HG03103 (cell line): ENCODE data around the gene TYSND1.
A peak's percentile ranks its signal among the peaks of the same experiment; 100 is the strongest.
"Not testable (repeated sequence)": the region's sequence is repeated elsewhere in the genome, so short reads cannot be mapped to it uniquely, and the experiment has no call there.

ENCODE experiments used
- ATAC-seq: cut with Tn5 transposase; IDR thresholded peaks from one replicate; pipeline ENCODE4 v1.9.1; 2021; ENCODE audit warnings: low read depth; ENCODE audit not compliant: unreplicated experiment

The TYSND1 gene, protein sequence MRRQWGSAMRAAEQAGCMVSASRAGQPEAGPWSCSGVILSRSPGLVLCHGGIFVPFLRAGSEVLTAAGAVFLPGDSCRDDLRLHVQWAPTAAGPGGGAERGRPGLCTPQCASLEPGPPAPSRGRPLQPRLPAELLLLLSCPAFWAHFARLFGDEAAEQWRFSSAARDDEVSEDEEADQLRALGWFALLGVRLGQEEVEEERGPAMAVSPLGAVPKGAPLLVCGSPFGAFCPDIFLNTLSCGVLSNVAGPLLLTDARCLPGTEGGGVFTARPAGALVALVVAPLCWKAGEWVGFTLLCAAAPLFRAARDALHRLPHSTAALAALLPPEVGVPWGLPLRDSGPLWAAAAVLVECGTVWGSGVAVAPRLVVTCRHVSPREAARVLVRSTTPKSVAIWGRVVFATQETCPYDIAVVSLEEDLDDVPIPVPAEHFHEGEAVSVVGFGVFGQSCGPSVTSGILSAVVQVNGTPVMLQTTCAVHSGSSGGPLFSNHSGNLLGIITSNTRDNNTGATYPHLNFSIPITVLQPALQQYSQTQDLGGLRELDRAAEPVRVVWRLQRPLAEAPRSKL

GRCh38 chr10:70146489-70147258 is at the start of gene TYSND1:
TYSND1 (minus strand) TSS chr10:70146700; CDS start chr10:70146586, 114 bp downstream.
- peak; percentile 74 for ATAC-seq

GRCh38 chr10:70193391-70193844 is 46.9 kb upstream of the TYSND1 start:
- no peak for ATAC-seq

GRCh38 chr10:70192326-70192968 is 45.9 kb upstream of the TYSND1 start:
- no peak for ATAC-seq

GRCh38 chr10:70191972-70192305 is 45.4 kb upstream of the TYSND1 start:
- no peak for ATAC-seq

- no peak for ATAC-seq
These were observed 44.9 kb upstream of the TYSND1 start for GRCh38 chr10:70191161-70191971.

DNA sequence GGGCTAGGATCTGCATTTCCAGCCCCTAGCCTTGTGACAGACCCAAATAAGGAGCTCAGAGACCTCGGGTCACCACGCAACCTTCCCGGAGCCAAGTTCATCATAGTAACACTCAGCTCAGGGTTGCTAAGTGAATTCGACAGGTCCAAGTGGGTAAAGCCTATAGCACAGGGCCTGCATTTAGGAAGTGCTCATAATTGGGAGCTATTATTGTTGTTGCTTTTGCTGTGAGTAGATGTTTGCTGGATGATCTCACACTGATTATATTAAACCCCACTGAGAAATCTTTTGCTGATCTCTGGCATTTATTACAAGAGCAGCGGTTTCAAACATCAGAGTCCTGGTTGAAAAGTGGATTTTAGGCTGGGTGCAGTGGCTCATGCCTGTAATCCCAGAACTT is 44.1 kb upstream of the TYSND1 start:
- ATAC-seq, result no peak

DNA sequence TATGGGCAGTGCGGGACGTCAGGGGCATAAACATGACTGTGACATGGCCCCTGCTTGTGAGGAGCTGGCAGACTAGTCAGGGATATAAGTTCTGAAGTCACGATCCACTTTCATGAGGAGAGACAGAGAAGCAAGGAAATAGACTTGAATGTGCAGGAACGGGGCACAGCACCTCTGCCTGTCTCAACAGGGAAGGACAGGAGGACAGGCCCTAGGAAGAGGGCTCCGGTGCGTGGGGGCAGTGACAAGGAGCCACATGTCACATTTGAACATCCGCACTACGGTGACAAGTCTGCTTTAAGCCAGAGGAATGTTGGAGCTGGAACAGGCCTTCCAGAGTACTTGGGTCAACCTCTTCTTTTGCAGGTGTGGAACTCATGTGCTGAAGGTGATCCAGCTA is 43.6 kb upstream of the TYSND1 start:
- ATAC-seq, result no peak

DNA sequence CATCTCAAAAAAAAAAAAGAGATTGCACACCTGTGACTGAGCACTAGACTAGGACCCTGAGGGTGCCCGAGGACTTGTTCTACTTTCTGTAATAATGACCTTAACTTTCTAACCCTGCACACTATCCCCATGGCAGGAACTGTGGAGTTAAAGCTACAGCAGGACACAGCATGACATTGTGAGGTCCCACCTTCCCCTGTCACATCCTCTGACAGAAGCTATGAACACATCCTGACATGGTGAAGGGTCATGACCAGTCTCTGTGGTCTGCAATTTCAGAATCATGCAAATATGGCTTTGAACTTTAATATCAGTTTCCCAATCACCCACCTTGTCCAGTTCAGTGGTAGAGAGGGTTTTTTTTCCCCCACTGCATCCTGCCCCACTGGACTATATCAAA is 42.3 kb upstream of the TYSND1 start:
- ATAC-seq, result no peak

- ATAC-seq, result no peak
These were observed 40.1 kb upstream of the TYSND1 start for GRCh38 chr10:70186571-70186970.

DNA sequence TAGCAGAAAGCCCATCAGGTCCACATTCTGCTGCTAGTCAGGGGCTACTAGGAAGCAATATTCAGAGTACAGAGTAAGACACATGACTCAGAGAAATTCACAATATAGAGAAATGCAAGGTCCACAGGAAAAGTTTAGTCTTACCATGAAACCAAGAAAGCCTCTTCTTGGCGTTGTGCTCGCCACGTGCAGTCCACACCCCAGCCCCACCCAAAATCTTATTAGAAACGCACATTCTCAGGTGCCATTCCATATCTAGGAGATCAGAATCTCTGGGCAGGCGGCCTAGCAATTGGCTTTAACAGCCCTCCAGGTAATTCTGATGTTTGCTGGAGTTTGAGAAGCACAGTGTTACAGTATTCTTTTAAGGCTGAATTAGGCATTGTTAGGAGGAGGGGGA is 39.6 kb upstream of the TYSND1 start:
- no peak for ATAC-seq

DNA sequence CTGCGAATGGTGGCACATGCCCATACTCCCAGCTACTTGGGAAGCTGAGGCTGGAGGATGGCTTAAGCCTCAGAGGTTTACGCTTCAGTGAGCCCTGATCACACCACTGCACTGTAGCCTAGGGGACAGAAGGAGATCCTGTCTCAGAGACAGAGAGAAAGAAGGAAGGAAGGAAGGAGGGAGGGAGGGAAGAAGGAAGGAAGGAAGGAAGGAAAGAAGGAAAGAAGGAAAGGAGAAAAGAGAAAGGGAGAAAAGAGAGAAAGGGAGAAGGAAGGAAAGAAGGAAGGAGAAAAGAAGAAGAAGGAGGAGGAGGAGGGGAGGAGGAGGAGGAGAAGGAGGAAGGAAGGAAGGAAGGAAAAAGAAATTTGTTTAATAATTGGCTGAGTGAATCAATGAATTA is 36.8 kb upstream of the TYSND1 start:
- ATAC-seq, result no peak

DNA sequence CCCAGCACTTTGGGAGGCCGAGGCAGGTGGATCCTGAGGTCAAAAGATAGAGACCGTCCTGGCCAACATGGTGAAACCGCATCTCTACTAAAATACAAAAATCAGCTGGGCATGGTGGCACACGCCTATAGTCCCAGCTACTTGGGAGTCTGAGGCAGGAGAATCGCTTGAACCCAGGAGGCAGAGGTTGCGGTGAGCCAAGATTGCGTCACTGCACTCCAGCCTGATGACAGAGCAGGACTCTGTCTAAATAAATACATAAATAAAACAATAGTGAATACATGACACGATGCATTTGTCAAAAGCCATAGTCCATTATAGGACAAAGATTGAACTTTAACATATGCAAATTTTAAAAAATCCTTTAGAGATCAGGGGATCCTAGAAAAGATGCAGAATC is 32.7 kb upstream of the TYSND1 start:
- ATAC-seq, result not testable (repeated sequence)

- ATAC-seq, result no peak
These were observed 31.7 kb upstream of the TYSND1 start for GRCh38 chr10:70178139-70178725.

DNA sequence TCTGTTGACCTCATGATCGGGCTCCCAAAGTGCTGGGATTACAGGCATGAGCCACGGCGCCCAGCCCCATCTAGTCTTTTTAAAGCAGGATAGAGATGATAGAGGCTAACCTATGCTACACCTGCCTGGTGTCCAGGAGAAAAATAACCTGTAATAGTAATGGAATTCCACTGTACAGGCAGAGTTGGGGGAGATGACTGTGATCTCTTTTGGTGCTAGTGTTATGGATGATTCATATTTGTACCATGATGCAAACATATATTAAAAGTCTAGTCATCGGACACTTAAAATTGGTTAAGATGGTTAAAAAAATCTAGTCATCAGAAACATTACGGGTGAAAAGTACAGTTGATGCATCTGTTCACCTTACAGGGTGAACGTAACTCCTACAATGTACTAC is 29.9 kb upstream of the TYSND1 start:
- no peak for ATAC-seq

DNA sequence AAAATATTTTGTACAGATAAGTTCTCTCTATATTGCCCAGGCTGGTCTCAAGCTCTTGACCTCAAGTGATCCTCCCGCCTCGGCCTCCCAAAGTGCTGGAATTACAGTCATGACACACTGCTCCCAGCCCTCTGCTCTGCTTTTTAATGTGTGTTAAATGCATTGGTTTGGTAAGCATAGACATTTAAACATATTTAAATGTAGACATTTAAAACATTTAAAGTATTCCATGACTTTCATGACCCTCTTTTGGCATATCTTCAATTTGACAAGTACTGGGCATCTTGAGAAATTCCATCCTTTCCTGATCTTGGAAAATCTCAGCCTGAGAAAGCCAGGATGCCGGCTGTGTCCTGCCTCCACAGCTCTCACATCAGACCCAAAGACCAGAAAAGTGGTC is 29.0 kb upstream of the TYSND1 start:
- ATAC-seq, result no peak

- no peak for ATAC-seq
These were observed 27.7 kb upstream of the TYSND1 start for GRCh38 chr10:70174058-70174741.

DNA sequence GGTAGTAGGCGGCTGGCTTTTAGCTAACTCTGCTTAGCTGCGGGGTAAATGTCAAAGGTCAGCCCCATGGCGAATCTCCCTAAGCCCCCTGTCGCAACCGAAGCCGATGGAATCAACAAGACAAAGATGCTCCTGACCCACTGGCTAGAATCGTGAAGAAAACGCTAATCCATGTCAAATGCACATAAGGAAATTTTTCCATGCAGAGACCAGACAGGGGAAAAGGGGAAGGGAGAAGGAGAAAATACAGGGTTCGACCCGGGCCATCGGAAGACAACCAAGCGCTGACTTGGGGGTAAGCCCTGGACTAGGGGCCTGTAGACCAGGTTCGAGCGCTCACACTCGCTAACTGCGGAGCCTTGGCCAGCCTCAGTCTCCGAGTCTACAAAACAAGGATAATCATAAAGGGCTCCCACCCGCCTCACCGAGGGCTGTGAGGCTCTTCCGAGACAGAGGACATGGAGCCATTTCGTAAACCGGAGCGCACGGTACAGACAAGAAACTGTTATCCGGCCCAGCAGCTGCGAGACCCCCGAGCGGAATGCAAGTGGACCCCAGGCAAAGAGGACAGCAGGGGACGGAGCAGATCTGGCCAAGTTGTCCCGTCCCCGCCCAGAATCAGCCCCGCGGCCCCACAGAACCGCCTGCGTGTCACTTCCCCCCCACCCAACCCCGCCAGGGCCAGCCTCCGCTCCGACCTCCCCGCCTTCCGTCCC is 23.3 kb upstream of the TYSND1 start:
- peak; percentile 3 for ATAC-seq

DNA sequence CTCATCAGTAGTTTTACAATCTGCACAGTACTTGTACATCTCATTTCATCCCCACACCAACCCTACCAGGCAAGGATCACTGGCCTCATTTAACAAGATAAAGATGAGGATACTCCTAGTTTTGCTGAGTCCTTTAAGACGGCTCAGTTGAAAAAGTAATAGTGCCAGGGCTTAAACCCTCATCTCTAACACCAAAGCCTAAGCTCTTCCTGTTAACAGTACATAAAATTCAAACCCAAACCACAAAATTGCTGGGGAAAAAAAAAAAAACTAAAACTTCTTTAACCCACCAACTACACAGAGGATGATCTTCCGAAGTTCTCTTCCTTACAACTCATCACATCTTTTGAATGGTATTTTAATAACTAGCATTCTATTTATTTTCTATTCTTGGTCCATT is 22.5 kb upstream of the TYSND1 start:
- no peak for ATAC-seq

GRCh38 chr10:70167246-70167645 is 20.7 kb upstream of the TYSND1 start:
- no peak for ATAC-seq
